Measurements from ENCODE around the gene CYP4F11. TPM values are rescaled to one million over a fixed set of nuclear protein-coding genes. Genes with fewer than 3 reads are reported as not detected.
"Not testable (repeated sequence)": the region's sequence is repeated elsewhere in the genome, so short reads cannot be mapped to it uniquely, and the experiment has no call there.

The CYP4F11 gene
- total and polyA plus RNA-seq, 2 of the 4 experiments (the other 2 are of a cell fraction) = not detected

DNA sequence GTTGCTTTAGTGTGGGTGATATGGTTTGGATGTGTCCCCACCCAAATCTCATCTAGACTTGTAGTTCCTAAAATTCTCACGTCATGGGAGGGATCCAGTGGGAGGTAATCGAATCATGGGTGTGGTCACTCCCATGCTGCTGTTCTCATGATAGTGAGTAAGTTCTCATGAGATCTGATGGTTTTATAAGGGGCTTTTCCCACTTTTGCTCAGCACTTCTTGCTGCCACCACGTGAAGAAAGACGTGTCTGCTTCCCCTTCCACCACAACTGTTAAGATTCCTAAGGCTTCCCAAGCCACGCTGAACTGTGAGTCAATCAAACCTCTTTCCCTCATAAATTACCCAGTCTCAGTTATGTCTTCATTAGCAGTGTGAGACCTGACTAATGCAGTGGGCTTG, 40.5 kb upstream of the CYP4F11 start:
- BruUV-seq (replicated peaks) = no TSS peak
- Histone ChIP-seq H4K91ac (ENCODE audit: insufficient read depth, low read depth, low read length) (no peak overlapping the region), H3K14ac (replicated peaks; ENCODE audit: low read depth, low read length) (no peak overlapping the region), H2AFZ (replicated peaks; ENCODE audit: low read length, poor library complexity) (no peak overlapping the region), H2BK120ac (ENCODE audit: low read depth, low read length) (no peak overlapping the region), H2BK5ac (ENCODE audit: low read depth, low read length, poor library complexity, severe bottlenecking) (no peak overlapping the region), H2AK5ac (ENCODE audit: low read depth, low read length) (no peak overlapping the region), H2BK20ac (ENCODE audit: low read depth, low read length) (no peak overlapping the region), H2AK9ac (replicated peaks; ENCODE audit: low read depth, low read length, poor library complexity) (no peak overlapping the region), H3K27me3 (ENCODE audit: control insufficient read depth, insufficient read depth, low read length) (no peaks in the 10 kb centered on the region), H3K4me2 (ENCODE audit: low read depth, low read length) (no peak overlapping the region), H4K20me1 (ENCODE audit: insufficient read depth, low read length) (no peaks in the 10 kb centered on the region), H2BK15ac (ENCODE audit: low read depth, low read length) (no peak overlapping the region), H4K5ac (ENCODE audit: low read depth, low read length) (no peak overlapping the region), H3K23ac (ENCODE audit: low read depth, low read length) (no peak overlapping the region), H3K4me3 (ENCODE audit: insufficient read depth, low read depth, low read length) (no peak overlapping the region), H3K27ac (ENCODE audit: insufficient read depth, low read length) (no peak overlapping the region), H3K9me1 (ENCODE audit: insufficient read depth, low read length) (no peaks in the 10 kb centered on the region), H3K4ac (ENCODE audit: low read depth, low read length) (no peak overlapping the region), H3K18ac (ENCODE audit: low read depth, low read length) (no peak overlapping the region), H3K9ac (ENCODE audit: low read depth, low read length) (no peak overlapping the region), H3K9me3 (ENCODE audit: control insufficient read depth, insufficient read depth, low read length) (no peaks in the 10 kb centered on the region), H3K56ac (ENCODE audit: extremely low read depth, insufficient read depth, low read length) (no peak overlapping the region), H3K79me1 (ENCODE audit: low read depth in 1 of 2, low read length in 2 of 2) (no peaks in the 10 kb centered on the region), H4K8ac (ENCODE audit: low read depth in 2 of 2, low read length in 2 of 2) (no peak overlapping the region), H3K36me3 (ENCODE audit: control insufficient read depth, insufficient read depth, low read length) (no peaks in the 10 kb centered on the region), H3K4me1 (ENCODE audit: control insufficient read depth, insufficient read depth, low read length) (no peaks in the 10 kb centered on the region)
- CTCF ChIA-PET = no interaction called here
- POLR2A ChIA-PET (ENCODE audit: unreplicated experiment) = no interaction called here
- in situ Hi-C loops (cut with MboI; ENCODE audit: low sequenced_read_pairs) (no loop called here), intact Hi-C loops (cut with micrococcal nuclease) (no loop called here), dilution Hi-C loops (cut with HindIII; ENCODE audit: low sequenced_read_pairs, unreplicated experiment) (no loop called here)
- DNase-seq (no peak), ATAC-seq (ENCODE audit: low read depth) (no peak)
- no CpG with 5 or more reads among the region's 5 CpGs for WGBS, 2 experiments (ENCODE audit: extremely low coverage in 2 of 2, insufficient read length in 1 of 2)
- TF ChIP-seq RFX5 (IDR thresholded peaks at IDR 0.05; ENCODE audit: low read depth, low read length) = no peak
- TF ChIP-seq RAD21 (IDR thresholded peaks at IDR 0.05; ENCODE audit: low read length) = no peak
- TF ChIP-seq RCOR1 (IDR thresholded peaks at IDR 0.05; ENCODE audit: insufficient replicate concordance, low read length) = no peak
- no peak for TF ChIP-seq MXI1 (IDR thresholded peaks at IDR 0.05; ENCODE audit: borderline replicate concordance, low read depth, low read length)
- TF ChIP-seq CEBPB (IDR thresholded peaks at IDR 0.05; ENCODE audit: low read depth, low read length) = no peak
- TF ChIP-seq, protein P1, sequence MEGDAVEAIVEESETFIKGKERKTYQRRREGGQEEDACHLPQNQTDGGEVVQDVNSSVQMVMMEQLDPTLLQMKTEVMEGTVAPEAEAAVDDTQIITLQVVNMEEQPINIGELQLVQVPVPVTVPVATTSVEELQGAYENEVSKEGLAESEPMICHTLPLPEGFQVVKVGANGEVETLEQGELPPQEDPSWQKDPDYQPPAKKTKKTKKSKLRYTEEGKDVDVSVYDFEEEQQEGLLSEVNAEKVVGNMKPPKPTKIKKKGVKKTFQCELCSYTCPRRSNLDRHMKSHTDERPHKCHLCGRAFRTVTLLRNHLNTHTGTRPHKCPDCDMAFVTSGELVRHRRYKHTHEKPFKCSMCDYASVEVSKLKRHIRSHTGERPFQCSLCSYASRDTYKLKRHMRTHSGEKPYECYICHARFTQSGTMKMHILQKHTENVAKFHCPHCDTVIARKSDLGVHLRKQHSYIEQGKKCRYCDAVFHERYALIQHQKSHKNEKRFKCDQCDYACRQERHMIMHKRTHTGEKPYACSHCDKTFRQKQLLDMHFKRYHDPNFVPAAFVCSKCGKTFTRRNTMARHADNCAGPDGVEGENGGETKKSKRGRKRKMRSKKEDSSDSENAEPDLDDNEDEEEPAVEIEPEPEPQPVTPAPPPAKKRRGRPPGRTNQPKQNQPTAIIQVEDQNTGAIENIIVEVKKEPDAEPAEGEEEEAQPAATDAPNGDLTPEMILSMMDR (conservative IDR thresholded peaks at IDR 0.05; ENCODE audit: low read depth, low read length) = no peak
- TF ChIP-seq SMC3 (IDR thresholded peaks at IDR 0.05; ENCODE audit: low read depth, low read length) = no peak
- TF ChIP-seq NFE2L2 (IDR thresholded peaks at IDR 0.05; ENCODE audit: low read depth, low read length) = no peak

DNA sequence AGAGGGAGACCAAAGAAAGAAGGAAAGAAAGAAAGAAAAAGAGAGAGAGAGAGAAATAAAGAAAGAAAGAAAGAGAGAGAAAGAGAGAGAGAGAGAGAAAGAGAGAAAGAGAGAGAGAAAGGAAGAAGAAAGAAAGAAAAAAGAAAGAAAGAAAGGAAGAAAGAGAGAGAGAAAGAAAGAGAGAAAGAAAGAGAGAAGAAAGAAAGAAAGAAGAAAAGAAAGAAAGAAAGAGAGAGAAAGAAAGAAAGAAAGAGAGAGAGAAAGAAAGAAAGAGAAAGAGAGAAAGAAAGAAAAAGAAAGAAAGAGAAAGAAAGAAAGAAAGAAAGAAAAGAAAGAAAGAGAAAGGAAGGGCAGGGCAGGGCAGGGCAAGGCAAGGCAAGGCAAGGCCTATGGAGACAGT, 37.7 kb upstream of the CYP4F11 start:
- ATAC-seq (ENCODE audit: low read depth); H2AK9ac ChIP-seq (replicated peaks; ENCODE audit: low read depth, low read length, poor library complexity); H4K20me1 ChIP-seq (ENCODE audit: insufficient read depth, low read length); H2BK120ac ChIP-seq (ENCODE audit: low read depth, low read length); H3K36me3 ChIP-seq (ENCODE audit: control insufficient read depth, insufficient read depth, low read length); H3K18ac ChIP-seq (ENCODE audit: low read depth, low read length); H2BK20ac ChIP-seq (ENCODE audit: low read depth, low read length); H3K56ac ChIP-seq (ENCODE audit: extremely low read depth, insufficient read depth, low read length); H3K4me3 ChIP-seq (ENCODE audit: insufficient read depth, low read depth, low read length); H3K27ac ChIP-seq (ENCODE audit: insufficient read depth, low read length); H3K79me1 ChIP-seq (ENCODE audit: low read depth in 1 of 2, low read length in 2 of 2); H3K9me3 ChIP-seq (ENCODE audit: control insufficient read depth, insufficient read depth, low read length); dilution Hi-C loops (cut with HindIII; ENCODE audit: low sequenced_read_pairs, unreplicated experiment); H2AFZ ChIP-seq (replicated peaks; ENCODE audit: low read length, poor library complexity); H4K8ac ChIP-seq (ENCODE audit: low read depth in 2 of 2, low read length in 2 of 2); H3K4me1 ChIP-seq (ENCODE audit: control insufficient read depth, insufficient read depth, low read length); H4K5ac ChIP-seq (ENCODE audit: low read depth, low read length); H2AK5ac ChIP-seq (ENCODE audit: low read depth, low read length); H3K23ac ChIP-seq (ENCODE audit: low read depth, low read length); H3K9me1 ChIP-seq (ENCODE audit: insufficient read depth, low read length); DNase-seq; H3K27me3 ChIP-seq (ENCODE audit: control insufficient read depth, insufficient read depth, low read length); H4K91ac ChIP-seq (ENCODE audit: insufficient read depth, low read depth, low read length); in situ Hi-C loops (cut with MboI; ENCODE audit: low sequenced_read_pairs); H3K4me2 ChIP-seq (ENCODE audit: low read depth, low read length); H3K4ac ChIP-seq (ENCODE audit: low read depth, low read length); H3K14ac ChIP-seq (replicated peaks; ENCODE audit: low read depth, low read length); H3K9ac ChIP-seq (ENCODE audit: low read depth, low read length); H2BK15ac ChIP-seq (ENCODE audit: low read depth, low read length); H2BK5ac ChIP-seq (ENCODE audit: low read depth, low read length, poor library complexity, severe bottlenecking); BruUV-seq (replicated peaks); intact Hi-C loops (cut with micrococcal nuclease); POLR2A ChIA-PET (ENCODE audit: unreplicated experiment): not testable (repeated sequence)
- CTCF ChIA-PET = interaction anchor here (1.6 kb wide), 1 partner anchor 12 kb away, joined by 5 read pairs; no protein-coding TSS in a partner anchor

Measured in IMR-90 (cell line).